GM19455 (cell line): Measurements from ENCODE around the gene DOCK4.

Experiments used
- ATAC-seq: cut with Tn5 transposase; IDR thresholded peaks from one replicate; pipeline ENCODE4 v1.9.1; 2021; ENCODE audit not compliant: unreplicated experiment

Gene DOCK4

DNA sequence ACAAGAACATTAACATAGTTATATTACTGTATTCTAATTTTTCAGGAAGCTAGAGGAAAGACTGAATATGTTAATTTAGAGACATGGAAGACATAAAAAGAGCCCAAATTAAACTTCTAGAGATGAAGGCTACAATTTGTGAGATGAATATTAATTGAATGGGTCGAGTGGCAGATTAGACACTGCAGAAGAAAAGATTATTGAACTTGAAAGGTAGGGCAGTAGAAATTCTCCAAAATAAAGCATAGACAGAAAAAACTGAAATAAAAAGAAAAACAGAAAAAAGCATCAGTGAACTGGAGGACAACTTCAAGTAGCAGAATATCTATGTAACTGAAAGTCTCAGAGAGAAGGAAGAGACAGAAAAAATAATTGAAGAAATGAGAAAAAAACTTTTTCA, 369.6 kb downstream of the DOCK4 start:
- ATAC-seq: no peak

DNA sequence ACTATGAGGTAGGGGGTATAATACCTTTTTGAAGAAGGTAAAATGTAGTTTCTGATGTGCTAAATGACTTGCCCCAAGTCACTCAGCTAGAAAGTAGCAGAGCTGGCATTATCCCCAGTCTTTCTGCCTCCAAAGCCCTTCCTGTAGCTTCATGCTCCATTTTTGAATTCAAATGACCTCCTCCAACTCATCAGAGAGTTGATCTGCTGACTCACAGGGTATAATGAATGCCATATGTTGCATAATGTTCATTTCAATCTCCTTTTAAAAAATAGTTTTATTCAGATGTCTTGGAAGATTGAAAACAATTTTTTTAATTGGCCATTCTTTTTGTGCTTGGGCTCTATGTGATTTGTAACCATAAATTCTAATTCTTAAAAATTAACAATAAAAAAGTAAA, 371.1 kb downstream of the DOCK4 start:
- ATAC-seq: no peak

DNA sequence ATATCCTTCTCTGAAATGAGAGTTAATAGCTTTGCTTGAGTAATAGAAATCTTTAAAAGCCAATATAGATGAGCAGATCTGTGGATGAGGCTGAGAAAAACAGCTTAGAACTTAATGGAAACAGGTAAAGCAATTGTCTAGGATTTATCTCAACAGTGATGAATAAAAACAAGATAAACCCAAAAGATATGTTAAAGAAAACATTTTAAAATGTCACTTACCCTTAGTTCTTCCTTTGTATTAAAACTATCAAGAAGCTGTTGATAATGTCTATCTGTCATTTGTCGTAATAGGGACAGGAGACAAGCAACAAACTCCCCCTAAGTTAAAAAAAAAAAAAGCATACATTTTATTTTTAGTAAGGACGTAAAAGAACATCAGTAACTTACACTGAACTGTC, 371.8 kb downstream of the DOCK4 start:
- no peak for ATAC-seq

DNA sequence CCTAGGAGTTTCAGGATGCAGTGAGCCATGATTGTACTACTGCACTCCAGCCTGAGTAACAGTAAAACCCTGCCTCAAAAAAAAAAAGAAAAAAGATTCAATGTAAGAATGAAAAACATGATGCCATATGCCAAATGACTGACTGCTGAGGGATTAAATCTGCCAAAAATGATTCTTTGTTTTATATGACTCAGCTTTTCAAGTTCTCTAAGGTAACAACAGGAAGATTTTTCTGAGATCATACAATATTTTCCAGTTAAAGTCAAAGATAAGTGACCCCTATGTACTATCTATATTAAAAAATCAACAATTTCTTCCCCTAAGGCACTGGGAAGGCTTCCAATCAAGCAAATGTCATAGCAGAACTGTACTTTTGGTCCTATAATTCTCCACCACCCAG, 372.7 kb downstream of the DOCK4 start:
- no peak for ATAC-seq

DNA sequence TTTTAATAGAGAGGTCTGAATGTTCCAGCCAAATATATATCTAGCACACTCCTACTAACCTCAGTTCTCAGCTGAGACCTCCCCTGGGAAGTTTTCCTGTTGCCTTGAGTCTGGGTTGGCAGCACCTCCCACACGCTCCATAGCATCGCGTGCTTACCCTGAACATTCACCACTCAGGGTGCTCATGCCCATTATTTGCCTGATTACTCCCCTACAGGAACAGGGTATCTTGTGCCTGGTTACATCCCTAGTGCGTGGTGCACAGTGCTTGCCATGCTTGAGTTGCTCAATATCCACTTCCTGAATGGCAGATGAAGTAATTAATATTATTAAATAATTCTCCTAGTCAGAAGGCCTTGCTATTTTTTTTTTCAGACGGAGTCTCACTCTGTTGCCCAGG, 374.0 kb downstream of the DOCK4 start:
- ATAC-seq: no peak

DNA sequence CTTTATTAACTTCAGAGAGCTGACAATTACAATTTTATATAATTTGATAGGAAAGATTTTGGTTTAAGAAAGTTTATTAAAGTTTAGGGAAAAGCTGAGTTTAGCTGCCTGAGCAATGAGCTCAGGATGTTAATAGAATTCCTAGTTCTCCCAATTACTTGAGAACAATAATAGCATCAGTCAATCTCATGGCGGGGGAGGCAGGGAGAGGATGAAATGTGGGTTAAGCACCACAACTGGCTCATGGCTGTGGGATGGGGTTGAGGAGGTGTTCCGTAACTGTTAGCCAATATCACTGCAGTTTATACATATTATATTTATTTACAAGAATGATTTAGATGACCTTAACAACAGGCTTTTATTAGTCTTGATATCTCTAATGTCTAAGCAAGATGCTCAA, 377.0 kb downstream of the DOCK4 start:
- ATAC-seq: no peak

DNA sequence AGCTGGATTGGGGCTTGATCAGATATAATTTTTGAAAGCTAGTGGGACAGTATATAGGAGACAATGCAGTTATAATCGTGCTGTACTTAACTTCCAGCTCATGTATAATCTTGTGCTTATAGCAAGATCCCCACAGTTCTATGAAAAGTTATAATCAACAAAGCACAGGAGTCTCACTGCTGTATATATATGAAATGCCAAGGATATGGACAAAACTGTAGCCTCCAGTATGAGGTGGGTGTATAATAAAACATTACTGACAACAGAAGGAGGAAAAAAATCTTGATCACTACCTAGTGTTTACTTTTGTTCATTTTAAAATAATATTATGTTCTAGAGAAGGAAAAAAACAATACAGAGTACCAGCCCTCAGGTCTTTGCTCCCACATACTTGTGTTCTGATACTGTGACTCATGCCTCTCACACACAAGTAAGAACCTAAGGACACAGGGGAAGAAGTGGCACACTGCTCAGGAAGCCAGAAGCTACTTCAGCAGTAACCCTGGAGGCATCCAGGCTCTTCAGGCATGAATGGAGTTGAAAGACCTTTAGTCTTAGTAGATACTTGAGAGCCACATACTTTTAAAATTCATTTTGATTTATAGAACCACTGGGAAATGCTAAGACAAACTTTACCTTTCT, 378.2 kb downstream of the DOCK4 start:
- no peak for ATAC-seq

DNA sequence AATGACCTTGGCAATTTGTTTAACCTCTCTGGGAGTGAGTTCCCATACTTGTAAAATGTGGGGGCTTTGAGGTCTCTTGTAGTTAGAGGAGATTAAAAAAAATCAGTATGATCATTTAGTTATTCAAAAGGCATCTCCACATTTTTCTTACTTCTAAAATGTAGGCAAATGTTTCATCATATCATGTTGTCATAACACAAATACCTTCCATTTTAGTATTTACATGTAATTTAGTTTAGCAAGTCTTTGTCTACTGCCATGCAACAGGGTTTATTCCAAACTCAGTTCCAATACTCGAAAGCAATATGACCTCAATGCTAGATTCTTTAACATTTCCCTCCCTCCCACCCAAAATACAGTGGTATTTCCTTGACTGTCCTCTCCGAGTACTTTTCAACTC, 381.2 kb downstream of the DOCK4 start:
- no peak for ATAC-seq

DNA sequence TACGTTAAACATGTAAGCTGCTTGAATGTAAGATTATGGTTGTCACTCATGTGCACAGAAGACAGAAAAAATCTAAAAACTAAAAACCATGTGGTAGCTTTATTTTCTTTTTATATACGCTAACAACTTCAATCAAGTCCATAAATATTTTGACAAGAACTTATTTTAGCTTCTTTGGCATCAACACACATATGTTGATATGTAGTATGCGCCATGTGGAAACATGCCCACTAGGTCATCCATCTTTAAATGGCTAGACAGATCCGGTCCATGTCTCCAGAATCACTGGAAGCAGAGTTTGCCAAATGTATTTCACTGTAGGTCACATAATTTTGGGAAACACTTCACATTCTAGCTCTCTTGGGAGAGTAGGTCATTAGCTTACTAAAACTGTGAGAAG, 382.4 kb downstream of the DOCK4 start:
- ATAC-seq: no peak

DNA sequence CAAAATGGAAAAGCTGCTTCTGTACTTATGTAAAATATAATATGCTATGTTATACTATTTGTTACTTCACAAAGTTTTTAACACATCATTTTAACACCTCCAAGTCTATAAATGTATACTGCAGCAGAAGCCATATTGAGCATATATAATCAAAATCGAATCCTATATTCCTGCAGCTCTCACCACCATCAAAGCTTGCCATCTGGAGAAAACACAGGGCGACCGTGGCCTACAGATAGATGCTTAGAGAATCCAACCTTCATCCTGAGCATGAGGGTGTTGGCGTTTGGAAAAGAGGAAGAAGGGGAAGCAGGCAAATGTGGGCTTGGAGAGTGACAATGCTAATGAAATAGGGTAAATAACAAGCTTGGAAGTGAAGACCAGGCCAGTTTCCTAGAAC, 385.2 kb downstream of the DOCK4 start:
- no peak for ATAC-seq

DNA sequence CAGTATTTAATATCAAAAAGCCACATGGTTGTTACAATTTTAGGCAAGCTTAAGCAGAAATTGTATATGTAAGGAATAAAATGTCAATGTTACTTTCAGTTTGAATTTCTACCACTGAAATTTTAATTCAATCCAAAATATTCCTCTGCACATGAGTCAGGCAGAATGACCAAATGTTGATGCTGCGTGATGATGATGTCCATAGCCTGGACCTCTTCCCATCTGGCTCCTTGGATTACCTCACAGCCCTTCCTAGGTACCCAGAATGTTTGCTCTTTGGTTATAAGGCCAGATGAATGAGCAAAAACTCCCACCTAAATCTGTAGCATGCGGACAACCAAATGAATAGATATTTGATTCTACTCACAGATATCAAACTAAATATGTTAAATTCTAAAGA, 385.6 kb downstream of the DOCK4 start:
- no peak for ATAC-seq

DNA sequence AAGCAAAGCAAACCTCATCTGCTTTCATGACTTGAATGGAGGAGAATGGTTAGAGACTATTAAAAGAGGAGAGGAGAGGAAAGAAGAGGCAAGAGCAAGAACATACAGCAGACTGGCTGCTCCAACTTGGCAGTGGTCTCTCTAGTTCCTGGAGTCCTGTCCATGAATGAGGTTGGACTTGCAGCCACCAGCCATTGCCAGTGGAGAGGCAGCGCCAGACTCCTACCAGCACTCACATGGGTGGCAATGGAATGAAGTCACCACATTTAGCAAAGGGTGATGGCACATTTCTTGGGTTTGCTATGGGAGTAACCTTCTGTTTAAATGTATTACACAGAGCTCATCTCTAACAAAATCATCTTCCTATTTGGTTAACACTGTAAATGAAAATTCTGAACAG, 386.1 kb downstream of the DOCK4 start:
- no peak for ATAC-seq

DNA sequence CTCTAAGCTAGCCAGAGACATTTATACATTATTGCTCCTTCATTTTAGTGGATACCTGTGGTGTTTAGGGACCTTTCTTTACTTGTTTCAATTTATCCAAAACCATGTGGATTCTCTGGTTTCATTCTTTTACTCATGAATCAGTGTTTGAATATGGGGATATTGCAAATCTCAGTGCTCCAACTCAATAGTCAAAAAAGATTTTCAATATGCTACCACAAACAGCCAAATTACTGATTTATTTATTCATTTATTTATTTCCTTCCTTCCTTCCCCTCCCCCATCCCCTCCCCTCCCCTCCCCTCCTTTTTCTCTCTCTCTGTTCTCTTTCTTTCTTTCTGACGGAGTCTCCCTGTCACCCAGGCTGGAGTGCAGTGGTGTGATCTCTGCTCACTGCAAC, 390.8 kb downstream of the DOCK4 start:
- no peak for ATAC-seq

DNA sequence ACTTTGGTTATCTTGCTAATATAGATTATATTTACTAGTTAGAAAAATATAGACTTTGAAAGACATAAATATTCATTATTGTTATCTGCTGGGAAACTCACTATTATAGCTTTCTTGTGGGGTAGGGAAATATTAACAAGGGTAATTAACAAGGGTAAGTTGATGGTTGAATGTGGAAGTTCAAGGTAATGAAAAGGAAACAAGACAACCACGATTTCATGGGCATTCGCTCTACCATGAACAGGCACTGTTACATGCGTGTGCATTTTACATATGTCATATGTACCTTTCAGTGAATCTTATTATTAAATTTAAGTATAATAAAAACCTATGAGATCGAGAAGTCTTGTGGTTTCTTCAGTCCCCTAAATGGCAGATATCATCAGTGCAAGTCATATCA, 392.9 kb downstream of the DOCK4 start:
- no peak for ATAC-seq

DNA sequence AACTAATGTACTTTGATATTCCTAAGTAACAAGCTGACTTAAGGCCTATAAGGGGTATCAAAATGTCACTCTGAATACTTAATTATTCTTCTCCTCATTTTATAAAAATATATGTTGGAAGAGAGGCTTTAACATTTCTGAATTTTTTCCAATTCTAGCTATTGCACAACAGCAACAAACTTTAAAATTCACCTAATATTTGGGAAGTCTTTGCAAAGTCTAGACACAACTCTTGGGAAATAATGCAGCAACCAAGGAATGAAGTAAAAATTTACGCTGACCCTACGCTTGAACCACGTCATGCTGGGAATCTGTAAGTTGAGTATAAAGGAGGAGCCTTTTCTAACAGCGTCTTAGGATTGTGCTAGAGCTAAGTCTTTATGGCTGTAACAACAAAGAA, 400.0 kb downstream of the DOCK4 start:
- no peak for ATAC-seq

DNA sequence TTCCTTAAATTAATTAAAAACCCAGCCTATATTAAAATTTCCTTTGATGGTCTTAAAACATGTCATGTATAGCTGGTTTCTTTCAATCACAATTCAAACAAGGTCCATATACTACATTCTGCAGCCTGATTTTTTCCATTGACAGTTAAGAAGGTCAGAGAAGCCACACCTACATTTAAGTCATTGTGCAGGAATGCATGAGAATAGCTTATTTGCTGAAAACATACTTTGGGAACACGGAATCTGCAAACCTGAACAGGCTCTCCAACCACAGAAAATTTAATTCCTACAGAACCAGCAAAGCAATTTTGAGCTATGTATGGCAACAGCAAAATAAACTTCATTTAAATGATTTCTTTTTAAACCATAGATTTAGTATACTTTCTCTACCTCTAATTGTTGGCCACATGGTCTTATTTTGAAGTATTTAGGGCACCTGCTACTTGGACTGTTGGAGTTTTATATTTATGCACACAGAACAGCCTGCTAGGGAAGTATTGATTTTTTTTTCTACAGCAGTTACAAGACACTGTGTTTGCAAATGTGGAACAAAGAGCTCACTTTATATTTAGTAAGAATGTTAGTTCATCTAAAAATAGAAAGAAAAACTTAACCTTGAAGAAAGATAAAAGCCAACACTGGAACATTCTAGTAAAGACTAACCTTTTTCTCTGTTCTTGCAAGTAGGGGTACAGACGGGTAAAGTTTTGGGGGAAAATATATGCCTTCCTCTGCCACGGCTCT, 403.0 kb downstream of the DOCK4 start:
- ATAC-seq: no peak

DNA sequence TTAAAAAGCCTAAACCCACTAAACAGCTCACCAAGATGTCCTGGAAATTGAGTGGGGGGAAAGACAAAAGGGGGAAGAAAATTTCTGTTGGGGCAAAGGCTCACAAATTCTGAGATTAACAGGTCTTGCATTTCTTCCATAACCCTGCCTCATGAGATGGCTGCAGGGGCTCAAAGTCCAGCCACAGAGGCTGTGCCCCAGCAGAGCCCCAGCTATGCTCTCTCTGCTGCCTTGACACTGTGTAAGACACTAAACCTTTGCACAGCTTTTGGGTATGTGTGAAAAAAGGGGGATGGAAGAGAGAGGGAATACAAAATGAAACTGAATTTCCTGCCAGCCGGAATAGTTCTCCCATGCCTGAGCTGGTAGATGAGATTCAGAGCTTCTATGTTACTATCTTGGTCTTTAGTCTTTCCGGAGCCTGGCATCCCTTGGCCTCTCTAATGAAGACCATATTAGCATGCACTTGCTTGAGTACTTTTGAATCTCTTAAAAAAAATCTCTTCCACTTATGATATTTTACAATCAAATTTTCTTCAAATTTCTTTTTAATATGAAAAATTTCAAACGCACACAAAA, 403.9 kb downstream of the DOCK4 start:
- ATAC-seq: no peak

DNA sequence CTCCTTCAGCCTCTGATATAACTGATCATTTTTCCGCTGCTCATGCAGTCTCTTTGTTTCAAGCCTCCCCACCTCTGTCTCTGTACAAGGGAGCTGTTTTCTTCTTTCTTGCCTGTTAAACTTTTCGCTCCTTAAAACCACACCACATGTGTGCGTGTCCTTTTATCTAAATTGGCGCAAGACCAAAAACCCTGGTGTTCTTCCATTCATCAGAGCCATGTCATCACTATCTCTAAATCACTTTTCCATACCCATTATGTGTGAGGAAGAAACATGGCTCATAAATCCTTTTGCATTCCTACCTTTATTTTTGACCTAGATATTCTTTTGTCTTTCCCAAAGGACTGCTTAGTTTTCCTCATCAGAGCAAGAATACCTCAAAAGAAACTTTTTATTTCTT, 404.9 kb downstream of the DOCK4 start:
- ATAC-seq: no peak

DNA sequence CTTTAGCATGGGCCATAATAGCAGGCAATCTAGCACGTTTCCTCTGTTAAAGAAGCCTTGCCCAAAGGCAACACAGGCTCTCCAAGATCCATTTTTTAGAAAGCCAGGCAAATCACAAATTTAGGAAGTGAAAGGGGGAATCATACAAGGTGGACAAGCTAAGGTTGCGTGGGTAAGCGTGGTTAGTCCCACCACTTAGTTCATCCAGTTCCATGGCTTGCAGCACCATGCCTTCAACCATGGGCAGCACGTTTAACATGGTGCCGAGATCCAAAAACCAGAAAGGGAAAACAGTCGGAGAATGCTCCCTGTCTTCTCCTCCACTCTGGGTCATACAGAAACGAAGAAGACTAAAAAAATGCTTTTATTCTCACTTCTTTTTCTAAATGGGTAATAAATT, 409.5 kb downstream of the DOCK4 start:
- ATAC-seq: no peak

DNA sequence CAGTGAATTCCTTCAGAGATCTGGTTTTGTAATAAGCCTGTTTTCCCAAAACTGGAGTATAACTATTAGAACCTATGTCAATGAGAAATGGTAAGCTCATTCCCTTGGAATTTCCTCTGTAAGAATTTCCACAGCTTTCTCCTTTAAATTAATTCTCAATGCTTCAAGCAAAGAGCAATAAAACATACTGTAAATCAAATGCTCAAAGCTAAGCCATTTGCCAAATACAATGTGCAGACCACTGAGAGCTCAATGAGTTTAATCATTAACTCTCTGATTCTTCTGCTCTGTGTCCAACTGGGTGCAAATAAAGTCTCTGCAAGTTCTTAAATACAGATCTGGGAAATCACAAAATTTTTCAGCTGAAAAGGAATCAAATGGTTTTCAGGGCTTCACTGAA, 416.3 kb downstream of the DOCK4 start:
- ATAC-seq: no peak

DNA sequence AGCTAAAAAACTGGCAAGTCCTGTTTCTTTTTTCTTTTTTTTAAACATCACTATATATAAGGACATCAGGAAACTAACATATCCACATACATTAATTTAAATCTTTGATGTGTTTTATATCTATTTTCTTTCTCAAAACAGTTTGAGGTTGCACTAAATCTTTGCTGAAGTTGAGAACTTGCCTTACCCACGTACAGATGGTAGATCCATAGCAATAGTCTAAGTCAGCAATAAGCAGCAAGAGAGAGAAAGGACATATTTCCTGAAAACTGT, 417.2 kb downstream of the DOCK4 start:
- ATAC-seq: no peak

DNA sequence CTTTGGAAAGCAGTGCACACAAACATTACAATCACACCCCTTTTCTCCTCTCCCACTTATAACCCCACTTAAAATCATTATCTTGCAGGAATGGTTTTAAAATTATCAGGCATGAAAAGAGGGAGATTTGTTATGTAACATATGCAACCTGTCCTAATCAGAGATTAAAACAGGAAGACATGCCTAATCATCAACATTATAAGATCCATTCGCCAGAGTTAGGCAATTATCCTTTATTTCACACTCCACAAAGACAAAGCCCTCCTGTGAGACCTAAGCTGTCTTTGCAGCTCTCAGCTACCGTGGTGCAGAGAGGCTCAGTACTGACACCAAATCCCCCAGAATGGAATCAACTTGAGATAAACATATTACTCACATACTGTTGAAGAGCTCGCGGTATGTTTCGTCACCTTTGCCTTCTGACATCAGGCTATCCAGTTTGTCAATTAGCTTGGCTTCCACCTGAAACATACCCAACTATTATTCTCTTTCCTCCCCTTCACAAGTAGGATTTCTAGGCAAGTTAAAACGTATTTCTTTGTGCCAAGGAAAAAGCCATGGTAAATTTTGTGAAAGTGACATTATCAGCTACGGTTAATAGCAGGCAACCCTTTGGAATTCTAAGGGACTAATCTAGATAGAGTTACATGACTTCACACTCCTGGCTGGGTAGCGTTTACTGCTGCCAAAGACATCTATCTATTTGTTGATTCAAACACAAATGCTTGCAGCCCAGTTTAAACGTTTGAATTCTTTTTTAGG, 417.7 kb downstream of the DOCK4 start:
- no peak for ATAC-seq
